Measurements from ENCODE around the gene KRTAP4-8. TPM values are rescaled to one million over a fixed set of nuclear protein-coding genes. Genes with fewer than 3 reads are reported as not detected.
A peak's percentile ranks its signal among the peaks of the same experiment; 100 is the strongest.
"Not testable (repeated sequence)": the region's sequence is repeated elsewhere in the genome, so short reads cannot be mapped to it uniquely, and the experiment has no call there.

Gene KRTAP4-8
- total and polyA plus RNA-seq, 2 of the 13 experiments (the other 11 are each of a cell fraction or from before 2014, with no cell fraction given), result not detected

DNA sequence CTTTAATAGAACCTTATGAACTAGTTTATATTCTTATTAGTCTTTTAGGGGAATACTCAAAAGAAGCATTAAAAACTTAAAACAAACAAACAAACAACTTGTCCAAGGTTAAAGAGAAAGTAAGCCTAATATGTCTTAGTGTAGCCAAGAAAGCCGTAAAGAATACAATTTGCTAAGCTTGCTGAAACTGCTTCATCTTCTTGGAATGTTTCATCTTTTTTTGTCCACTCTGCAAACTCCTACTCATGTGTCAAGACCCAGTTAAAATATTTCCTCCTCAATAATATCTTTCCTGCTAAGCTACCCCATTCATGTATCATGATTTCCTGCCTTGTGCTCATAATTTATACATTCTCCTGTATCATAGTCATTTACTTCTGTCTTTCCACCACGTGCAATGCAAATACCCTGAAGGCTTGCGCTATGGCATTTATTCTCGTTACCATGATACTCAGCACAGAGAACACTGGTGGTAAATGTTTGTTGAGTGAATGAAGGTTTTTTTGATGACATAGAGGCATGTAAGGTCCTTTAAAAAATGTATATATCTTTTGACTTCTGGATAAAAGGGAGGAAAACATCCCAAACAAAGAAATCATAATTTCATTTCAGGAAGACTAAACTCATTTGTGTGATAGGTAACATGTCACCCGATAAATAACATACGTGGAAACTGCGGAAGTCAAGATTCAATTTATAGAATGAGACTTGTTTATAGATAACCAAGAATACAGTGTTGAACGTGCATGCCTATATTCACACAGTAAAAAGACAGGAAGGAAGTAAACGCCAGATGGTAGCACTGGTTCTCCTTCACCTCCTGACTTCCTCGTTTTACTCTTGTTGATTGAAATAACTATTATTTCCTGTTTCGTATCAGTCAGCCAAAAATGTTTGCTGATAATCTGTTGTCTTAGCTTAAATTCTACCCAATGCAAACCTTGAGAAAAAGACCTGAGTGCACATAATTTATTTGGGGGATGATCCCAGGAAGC is 22.1 kb upstream of the KRTAP4-8 start:
- DNase-seq (ENCODE audit: low spot score); H3K27ac ChIP-seq (ENCODE audit: extremely low read length, insufficient read depth, low read length); H3K4me3 ChIP-seq (replicated peaks in 1 of 3; ENCODE audit: insufficient read depth in 1 of 3, low read depth in 2 of 3, low read length in 3 of 3); in situ Hi-C loops (cut with HindIII; ENCODE audit: extremely low pct_ligation_motif_present, low pct_unique_long_range_greater_than_20kb); FAIRE-seq; H3K4me2 ChIP-seq (ENCODE audit: low read depth, low read length); H3K27me3 ChIP-seq (ENCODE audit: control insufficient read depth in 1 of 2, insufficient read depth in 2 of 2, low read length in 2 of 2); intact Hi-C loops (cut with micrococcal nuclease; ENCODE audit: unreplicated experiment); BruUV-seq (replicated peaks); H3K36me3 ChIP-seq (replicated peaks in 1 of 2; ENCODE audit: control insufficient read depth in 1 of 2, insufficient read depth in 2 of 2, low read length in 2 of 2); ATAC-seq; CTCF ChIA-PET (ENCODE audit: low intra/inter-chr PET ratio, low total read pairs); H2AFZ ChIP-seq (ENCODE audit: low read length); H4K20me1 ChIP-seq (ENCODE audit: insufficient read depth, low read length); H3K9ac ChIP-seq (ENCODE audit: insufficient read depth, low read depth, low read length); POLR2A ChIA-PET; H3K4me1 ChIP-seq (ENCODE audit: insufficient read depth, low read length); H3K9me3 ChIP-seq (ENCODE audit: low read length); H3K79me2 ChIP-seq (ENCODE audit: insufficient read depth, low read length): not testable (repeated sequence)
- TF ChIP-seq MAFK (conservative IDR thresholded peaks at IDR 0.05 in 1 of 2, IDR thresholded peaks at IDR 0.05 in 1 of 2; ENCODE audit: low read length in 2 of 2), result 0 out of 4 replicates have a peak, but pooled peaks of 1 of the 2 experiments have one; percentile 0
- WGBS (ENCODE audit: low lambda C conversion rate), result 47% methylated on average over 11 of the region's 11 CpGs

DNA sequence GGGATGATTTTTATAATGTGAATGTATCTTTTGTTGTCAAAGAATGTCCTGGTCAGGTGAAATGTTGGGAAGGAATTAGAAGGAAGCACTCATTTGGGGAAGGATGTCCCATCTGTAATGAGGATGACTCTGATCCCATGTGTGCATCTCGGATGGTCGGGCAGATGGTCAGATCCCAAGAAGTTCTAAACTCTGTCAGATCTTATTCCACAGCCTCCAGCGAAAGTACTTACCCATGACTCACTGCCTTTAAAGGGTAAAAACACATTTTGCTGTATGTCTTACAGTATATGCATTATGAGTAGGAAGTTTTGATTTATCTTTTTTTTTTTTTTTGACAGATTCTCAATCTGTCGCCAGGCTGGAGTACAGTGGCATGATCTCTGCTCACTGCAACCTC is 20.8 kb upstream of the KRTAP4-8 start:
- 60% methylated on average over 4 of the region's 4 CpGs for WGBS (ENCODE audit: low lambda C conversion rate)
- Histone ChIP-seq H3K27ac (ENCODE audit: extremely low read length, insufficient read depth, low read length) (no peak overlapping the region), H4K20me1 (ENCODE audit: insufficient read depth, low read length) (no peaks in the 10 kb centered on the region), H3K4me1 (ENCODE audit: insufficient read depth, low read length) (no peaks in the 10 kb centered on the region), H3K4me2 (ENCODE audit: low read depth, low read length) (no peak overlapping the region), H3K36me3 (replicated peaks in 1 of 2; ENCODE audit: control insufficient read depth in 1 of 2, insufficient read depth in 2 of 2, low read length in 2 of 2) (no peaks in the 10 kb centered on the region), H3K79me2 (ENCODE audit: insufficient read depth, low read length) (no peaks in the 10 kb centered on the region), H3K9me3 (ENCODE audit: low read length) (no peaks in the 10 kb centered on the region), H2AFZ (ENCODE audit: low read length) (no peak overlapping the region), H3K27me3 (ENCODE audit: control insufficient read depth in 1 of 2, insufficient read depth in 2 of 2, low read length in 2 of 2) (peaks cover 0 to 4% of the 10 kb centered on the region in 2 experiments; a peak in 2 of 5 replicates), H3K4me3 (replicated peaks in 1 of 3; ENCODE audit: insufficient read depth in 1 of 3, low read depth in 2 of 3, low read length in 3 of 3) (no peak overlapping the region), H3K9ac (ENCODE audit: insufficient read depth, low read depth, low read length) (no peak overlapping the region)
- no peak for TF ChIP-seq SRSF4 (IDR thresholded peaks at IDR 0.05; ENCODE audit: low read depth, low read length, poor library complexity, severe bottlenecking)
- no peak for TF ChIP-seq CC2D1A (CRISPR knock-in tag; IDR thresholded peaks at IDR 0.05)
- TF ChIP-seq ZNF713 (CRISPR knock-in tag; IDR thresholded peaks at IDR 0.05), result no peak
- TF ChIP-seq ZNF788 (CRISPR knock-in tag; IDR thresholded peaks at IDR 0.05; ENCODE audit: borderline replicate concordance), result no peak
- TF ChIP-seq, protein P1, sequence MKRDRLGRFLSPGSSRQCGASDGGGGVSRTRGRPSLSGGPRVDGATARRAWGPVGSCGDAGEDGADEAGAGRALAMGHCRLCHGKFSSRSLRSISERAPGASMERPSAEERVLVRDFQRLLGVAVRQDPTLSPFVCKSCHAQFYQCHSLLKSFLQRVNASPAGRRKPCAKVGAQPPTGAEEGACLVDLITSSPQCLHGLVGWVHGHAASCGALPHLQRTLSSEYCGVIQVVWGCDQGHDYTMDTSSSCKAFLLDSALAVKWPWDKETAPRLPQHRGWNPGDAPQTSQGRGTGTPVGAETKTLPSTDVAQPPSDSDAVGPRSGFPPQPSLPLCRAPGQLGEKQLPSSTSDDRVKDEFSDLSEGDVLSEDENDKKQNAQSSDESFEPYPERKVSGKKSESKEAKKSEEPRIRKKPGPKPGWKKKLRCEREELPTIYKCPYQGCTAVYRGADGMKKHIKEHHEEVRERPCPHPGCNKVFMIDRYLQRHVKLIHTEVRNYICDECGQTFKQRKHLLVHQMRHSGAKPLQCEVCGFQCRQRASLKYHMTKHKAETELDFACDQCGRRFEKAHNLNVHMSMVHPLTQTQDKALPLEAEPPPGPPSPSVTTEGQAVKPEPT (CRISPR knock-in tag; IDR thresholded peaks at IDR 0.05; ENCODE audit: low read depth), result no peak
- TF ChIP-seq ZNF234 (CRISPR knock-in tag; conservative IDR thresholded peaks at IDR 0.05), result no peak
- TF ChIP-seq, protein P2, sequence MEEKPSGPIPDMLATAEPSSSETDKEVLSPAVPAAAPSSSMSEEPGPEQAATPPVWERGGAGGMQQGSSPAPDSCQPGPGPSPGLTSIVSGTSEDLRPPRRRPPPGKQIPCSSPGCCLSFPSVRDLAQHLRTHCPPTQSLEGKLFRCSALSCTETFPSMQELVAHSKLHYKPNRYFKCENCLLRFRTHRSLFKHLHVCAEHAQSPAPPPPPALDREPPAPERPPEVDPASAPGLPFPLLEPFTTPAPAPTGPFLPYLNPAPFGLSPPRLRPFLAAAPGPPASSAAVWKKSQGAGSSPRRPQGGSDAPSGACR (CRISPR knock-in tag; IDR thresholded peaks at IDR 0.05), result no peak
- TF ChIP-seq ELF1 (CRISPR knock-in tag; IDR thresholded peaks at IDR 0.05), result no peak
- no peak for TF ChIP-seq ZNF839 (CRISPR knock-in tag; IDR thresholded peaks at IDR 0.05; ENCODE audit: borderline replicate concordance)
- no peak for TF ChIP-seq ZNF781 (CRISPR knock-in tag; IDR thresholded peaks at IDR 0.05; ENCODE audit: borderline replicate concordance, not compliant biosample characterization)
- intact Hi-C loops (cut with micrococcal nuclease; ENCODE audit: unreplicated experiment) (no loop called here), in situ Hi-C loops (cut with HindIII; ENCODE audit: extremely low pct_ligation_motif_present, low pct_unique_long_range_greater_than_20kb) (no loop called here)
- ChIA-PET POLR2A (no interaction called here), CTCF (ENCODE audit: low intra/inter-chr PET ratio, low total read pairs) (no interaction called here)
- BruUV-seq (replicated peaks), result no TSS peak
- ATAC-seq, result no peak
- no peak for FAIRE-seq
- DNase-seq (ENCODE audit: low spot score), result no peak

Measured in HepG2 (cell line).